CD4-positive, alpha-beta T cell (primary cell): ENCODE results near the gene ARHGAP26. TPM values are rescaled to one million over a fixed set of nuclear protein-coding genes. Genes with fewer than 3 reads are reported as not detected.

Experiments
- ATAC-seq: fragments of 200-7000 bp; cut with Tn5 transposase; one replicate; pipeline ENCODE4 v1.10.0; 2022; ENCODE audit warnings: mild to moderate bottlenecking; ENCODE audit not compliant: poor library complexity
- CTCF ChIA-PET: fragments of 350-600 bp; sonication (Branson Sonifier 250); formaldehyde crosslinking; loops from one replicate; lab custom pipeline; 2021; ENCODE audit warnings: antibody characterized with exemption, inconsistent platforms; lab: Charles Lee
- POLR2A ChIA-PET: fragments of 350-600 bp; sonication (Branson Sonifier 250); formaldehyde crosslinking; loops from one replicate; lab custom pipeline; 2021; ENCODE audit warnings: antibody characterized with exemption, inconsistent platforms; lab: Charles Lee
- DNase-seq, 14 experiments: peaks; one replicate each; pipeline ENCODE4 v3.0.0-alpha.2; 2013 to 2020; ENCODE audit warnings: mixed read lengths in 2 of 14
- H3K27ac ChIP-seq, 2 donors: one replicate each; pipeline versions ENCODE4 v1.5.1 to v1.7.0; 2013; ENCODE audit warnings: low read length in 2 of 2, low read depth in 1 of 2, mild to moderate bottlenecking in 1 of 2
- H3K27me3 ChIP-seq, 2 experiments: 1 replicate in 1 of 2; 2 replicates in 1 of 2; pipeline versions ENCODE4 v1.6.1 to v1.7.0; 2013; ENCODE audit warnings: low read length in 2 of 2, control low read depth in 1 of 2, mild to moderate bottlenecking in 1 of 2, moderate library complexity in 1 of 2; ENCODE audit not compliant: insufficient read depth in 2 of 2, control insufficient read depth in 1 of 2
- H3K36me3 ChIP-seq: one replicate; pipeline ENCODE4 v1.6.1; 2013; ENCODE audit warnings: low read length, control low read depth; ENCODE audit not compliant: insufficient read depth
- H3K4me1 ChIP-seq: one replicate; pipeline ENCODE4 v1.6.1; 2013; ENCODE audit warnings: low read length, control low read depth; ENCODE audit not compliant: insufficient read depth
- H3K4me3 ChIP-seq: one replicate; pipeline ENCODE4 v1.5.1; 2013; ENCODE audit warnings: mild to moderate bottlenecking, low read length, moderate library complexity
- H3K9me3 ChIP-seq, 2 experiments: 1 replicate in 1 of 2; 2 replicates in 1 of 2; pipeline versions ENCODE4 v1.6.1 to v1.7.0; 2013; ENCODE audit warnings: low read length in 2 of 2, mild to moderate bottlenecking in 2 of 2, control low read depth in 1 of 2, moderate library complexity in 1 of 2; ENCODE audit not compliant: control insufficient read depth in 1 of 2, insufficient read depth in 1 of 2
- H3K27ac Mint-ChIP-seq: one replicate; pipeline ENCODE4 v1.8.0; 2020; ENCODE audit warnings: mixed read lengths
- H3K27me3 Mint-ChIP-seq: one replicate; pipeline ENCODE4 v1.8.0; 2021; ENCODE audit warnings: mixed read lengths
- H3K36me3 Mint-ChIP-seq: one replicate; pipeline ENCODE4 v1.8.0; 2021; ENCODE audit warnings: low read depth, mixed read lengths
- H3K4me1 Mint-ChIP-seq: one replicate; pipeline ENCODE4 v1.8.0; 2021; ENCODE audit warnings: low read depth, mixed read lengths
- H3K4me3 Mint-ChIP-seq: one replicate; pipeline ENCODE4 v1.8.0; 2020; ENCODE audit warnings: mild to moderate bottlenecking, mixed read lengths
- H3K9me3 Mint-ChIP-seq: one replicate; pipeline ENCODE4 v1.8.0; 2020; ENCODE audit warnings: mixed read lengths
- CTCF ChIP-seq: fragments of 200-600 bp; IDR thresholded peaks from one replicate; pipeline ENCODE4 v1.8.0; 2022; ENCODE audit warnings: antibody characterized with exemption, mild to moderate bottlenecking
- intact Hi-C, 2 experiments: fragments of 100-400 bp; cut with DNase I in 1 of 2; cut with micrococcal nuclease in 1 of 2; formaldehyde crosslinking; loops; one replicate each; pipeline versions ENCODE4 v1.15.1 to v1.9.0; 2023 to 2025; cut with DNase I, micrococcal nuclease
- total RNA-seq, 174 experiments: library from RNA in 2 of 174; stranded (reverse) in 2 of 174; gene quantifications; one replicate each; pipeline ENCODE4 v1.2.3 and lab custom pipeline; 2021 to 2026

Gene ARHGAP26
- total RNA-seq, 2 experiments from 2014 or later, result 24.9 to 27.3 TPM

GRCh38 chr5:143233031-143233430 lies 462.9 kb downstream of the ARHGAP26 start:
- peaks cover 18% of the 10 kb centered on the region for H3K4me1 ChIP-seq
- H3K27me3 Mint-ChIP-seq, result no peaks in the 10 kb centered on the region
- no peaks in the 10 kb centered on the region for H3K27me3 ChIP-seq
- H3K4me1 Mint-ChIP-seq, result peaks cover 30% of the 10 kb centered on the region
- ATAC-seq (no peak), DNase-seq (no peak)
- no peak for TF ChIP-seq CTCF
- no peaks in the 10 kb centered on the region for H3K36me3 Mint-ChIP-seq
- intact Hi-C loops, result loop anchor here in 1 of 2 experiments (10.0 kb wide), 1 partner anchor 962 kb away; no protein-coding TSS in a partner anchor
- H3K27ac Mint-ChIP-seq, result no peak overlapping the region
- ChIA-PET POLR2A (no interaction called here), CTCF (interaction anchor here (0.7 kb wide), 1 partner anchor 23 kb away, joined by 3 read pairs; no protein-coding TSS in a partner anchor)
- no peak overlapping the region for H3K4me3 Mint-ChIP-seq
- no peaks in the 10 kb centered on the region for H3K36me3 ChIP-seq
- H3K4me3 ChIP-seq, result no peak overlapping the region
- H3K9me3 Mint-ChIP-seq, result no peaks in the 10 kb centered on the region
- no peaks in the 10 kb centered on the region for H3K9me3 ChIP-seq
- H3K27ac ChIP-seq, result no peak overlapping the region

GRCh38 chr5:143234162-143234842 lies 464.1 kb downstream of the ARHGAP26 start:
- no peak overlapping the region for H3K4me3 Mint-ChIP-seq
- no peaks in the 10 kb centered on the region for H3K27me3 Mint-ChIP-seq
- CTCF ChIA-PET, result no interaction called here
- no peak overlapping the region for H3K27ac ChIP-seq
- H3K27ac Mint-ChIP-seq, result no peak overlapping the region
- no peak for ATAC-seq
- POLR2A ChIA-PET, result no interaction called here
- TF ChIP-seq CTCF, result no peak
- DNase-seq, result no peak
- H3K36me3 ChIP-seq, result no peaks in the 10 kb centered on the region
- H3K36me3 Mint-ChIP-seq, result no peaks in the 10 kb centered on the region
- H3K4me3 ChIP-seq, result no peak overlapping the region
- no peaks in the 10 kb centered on the region for H3K9me3 ChIP-seq
- H3K4me1 Mint-ChIP-seq, result peaks cover 19% of the 10 kb centered on the region
- H3K4me1 ChIP-seq, result peaks cover 13% of the 10 kb centered on the region
- no peaks in the 10 kb centered on the region for H3K27me3 ChIP-seq
- no peaks in the 10 kb centered on the region for H3K9me3 Mint-ChIP-seq
- intact Hi-C loops, result loop anchor here in 1 of 2 experiments (10.0 kb wide), 1 partner anchor 960 kb away; no protein-coding TSS in a partner anchor

- no peak for DNase-seq
- H3K27me3 Mint-ChIP-seq, result no peaks in the 10 kb centered on the region
- TF ChIP-seq CTCF, result no peak
- no peaks in the 10 kb centered on the region for H3K36me3 ChIP-seq
- intact Hi-C loops, result loop anchor here in 1 of 2 experiments (10.0 kb wide), 1 partner anchor 959 kb away; no protein-coding TSS in a partner anchor
- H3K9me3 Mint-ChIP-seq, result no peaks in the 10 kb centered on the region
- H3K4me3 Mint-ChIP-seq, result no peak overlapping the region
- H3K36me3 Mint-ChIP-seq, result no peaks in the 10 kb centered on the region
- H3K27ac ChIP-seq, result no peak overlapping the region
- ChIA-PET POLR2A (no interaction called here), CTCF (no interaction called here)
- H3K4me1 ChIP-seq, result peaks cover 4% of the 10 kb centered on the region
- ATAC-seq, result no peak
- peaks cover 8% of the 10 kb centered on the region for H3K4me1 Mint-ChIP-seq
- no peaks in the 10 kb centered on the region for H3K27me3 ChIP-seq
- no peak overlapping the region for H3K27ac Mint-ChIP-seq
- H3K4me3 ChIP-seq, result no peak overlapping the region
- no peaks in the 10 kb centered on the region for H3K9me3 ChIP-seq
Observed at GRCh38 chr5:143235423-143235822, 465.2 kb downstream of the ARHGAP26 start.
